GM19452 (cell line): ENCODE data around the gene PRKAG1.

Experiments
- ATAC-seq: cut with Tn5 transposase; IDR thresholded peaks from one replicate; pipeline ENCODE4 v1.9.1; 2021; ENCODE audit not compliant: unreplicated experiment

The PRKAG1 gene

GRCh38 chr12:48969833-48970701 lies 48.5 kb downstream of the PRKAG1 start:
- ATAC-seq, result no peak

- no peak for ATAC-seq
Measured at GRCh38 chr12:48969160-48969771, 49.3 kb downstream of the PRKAG1 start.

- ATAC-seq, result no peak
Measured at GRCh38 chr12:48968467-48968866, 50.1 kb downstream of the PRKAG1 start.

- no peak for ATAC-seq
Measured at GRCh38 chr12:48967991-48968390, 50.6 kb downstream of the PRKAG1 start.

- no peak for ATAC-seq
Measured at GRCh38 chr12:48966177-48966895, 52.2 kb downstream of the PRKAG1 start.

GRCh38 chr12:48965298-48965838 lies 53.2 kb downstream of the PRKAG1 start:
- ATAC-seq, result no peak

- ATAC-seq, result no peak
Measured at GRCh38 chr12:48961801-48962200, 56.8 kb downstream of the PRKAG1 start.

GRCh38 chr12:48961331-48961730 lies 57.2 kb downstream of the PRKAG1 start:
- ATAC-seq, result no peak

- ATAC-seq, result no peak
Measured at GRCh38 chr12:48960834-48961233, 57.7 kb downstream of the PRKAG1 start.

- no peak for ATAC-seq
Measured at GRCh38 chr12:48958049-48958388, 60.6 kb downstream of the PRKAG1 start.

GRCh38 chr12:48957141-48958048 lies 61.2 kb downstream of the PRKAG1 start, which contains the start of gene ARF3:
Gene ARF3, minus strand, starts transcription at chr12:48957487. Its CDS starts 16,392 bp downstream, at chr12:48941095.
- ATAC-seq, result peak; percentile 83

- ATAC-seq, result no peak
Measured at GRCh38 chr12:48956279-48957140, 62.1 kb downstream of the PRKAG1 start.

GRCh38 chr12:48954841-48955501 lies 63.6 kb downstream of the PRKAG1 start:
- ATAC-seq, result no peak

- ATAC-seq, result no peak
Measured at GRCh38 chr12:48954061-48954460, 64.5 kb downstream of the PRKAG1 start.

GRCh38 chr12:48952691-48953090 lies 65.9 kb downstream of the PRKAG1 start:
- no peak for ATAC-seq
